Kidney epithelial cell (primary cell): ENCODE measurements around the gene GNRH2. TPM values are rescaled to one million over a fixed set of nuclear protein-coding genes. Genes with fewer than 3 reads are reported as not detected.
"Not testable (repeated sequence)": the region's sequence is repeated elsewhere in the genome, so short reads cannot be mapped to it uniquely, and the experiment has no call there.

Experiments
- DNase-seq: peaks from one replicate; pipeline ENCODE4 v3.0.0-alpha.2; 2010; ENCODE audit warnings: low read depth
- H3K27me3 ChIP-seq: 2 replicates; pipeline ENCODE4 v1.6.0; 2011; ENCODE audit warnings: low read length; ENCODE audit not compliant: control insufficient read depth, insufficient read depth
- H3K36me3 ChIP-seq: 2 replicates; pipeline ENCODE4 v1.5.1; 2011; ENCODE audit warnings: low read length; ENCODE audit not compliant: control insufficient read depth, insufficient read depth
- H3K4me3 ChIP-seq: 2 replicates; pipeline ENCODE4 v1.5.1; 2011; ENCODE audit warnings: low read depth, mild to moderate bottlenecking, control low read depth, low read length
- CTCF ChIP-seq: IDR thresholded peaks from 2 replicates; pipeline ENCODE4 v1.5.1; 2011; ENCODE audit warnings: mild to moderate bottlenecking, moderate library complexity, low read length, control low read depth, inconsistent platforms; ENCODE audit not compliant: insufficient read depth, poor library complexity, severe bottlenecking
- total RNA-seq: library from RNA; depleted of rRNA; stranded (reverse); fragments of >200 nt; gene quantifications from 2 replicates; pipeline ENCODE4 v1.2.3, GENCODE V29; 2015

Gene GNRH2
- total RNA-seq, 1 donor from 2014 or later: not detected

DNA sequence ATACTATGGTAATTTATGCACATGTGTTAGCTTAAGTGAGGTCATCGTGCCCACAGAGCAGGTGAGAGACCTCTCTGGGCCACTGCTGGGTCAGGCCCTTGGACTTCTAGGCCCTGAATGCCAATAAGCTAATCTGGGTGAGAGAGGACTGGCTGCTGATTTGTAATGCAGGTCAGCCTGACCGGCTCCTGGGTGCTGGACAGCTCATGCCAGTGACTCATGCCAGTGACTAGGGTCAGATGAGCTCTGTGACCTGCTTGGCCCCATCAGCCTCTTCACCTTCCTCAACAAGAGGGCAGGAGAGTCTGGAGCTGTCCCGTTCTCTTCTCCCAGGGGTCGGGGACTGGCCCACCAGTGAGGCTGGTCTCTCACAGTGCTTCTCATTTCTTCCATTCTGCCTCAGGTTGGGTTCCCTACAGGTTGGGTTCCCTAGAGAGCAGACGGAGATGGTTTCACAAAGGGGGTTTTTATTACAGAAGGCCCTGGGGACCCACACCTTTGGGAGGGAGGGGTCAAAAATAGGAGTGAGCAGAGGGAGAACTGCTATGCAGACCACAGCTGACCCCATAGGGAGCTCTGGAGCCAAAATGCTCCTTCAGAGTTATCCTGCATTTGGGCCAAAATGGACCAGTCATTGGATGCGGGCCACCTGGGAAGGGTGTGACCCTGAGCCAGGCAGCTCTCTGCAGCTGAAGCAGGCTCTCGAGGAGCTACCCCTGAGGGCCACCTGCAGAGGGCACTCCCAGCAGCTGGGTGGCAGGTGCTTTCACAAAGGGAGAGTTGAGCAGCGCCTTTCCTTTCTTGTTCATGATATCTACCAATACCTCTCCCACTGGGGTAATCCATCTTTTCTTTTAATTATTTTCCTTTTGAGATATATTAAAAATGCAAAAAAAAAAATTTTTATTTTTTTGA, 25.8 kb downstream of the GNRH2 start:
- no peak for DNase-seq

DNA sequence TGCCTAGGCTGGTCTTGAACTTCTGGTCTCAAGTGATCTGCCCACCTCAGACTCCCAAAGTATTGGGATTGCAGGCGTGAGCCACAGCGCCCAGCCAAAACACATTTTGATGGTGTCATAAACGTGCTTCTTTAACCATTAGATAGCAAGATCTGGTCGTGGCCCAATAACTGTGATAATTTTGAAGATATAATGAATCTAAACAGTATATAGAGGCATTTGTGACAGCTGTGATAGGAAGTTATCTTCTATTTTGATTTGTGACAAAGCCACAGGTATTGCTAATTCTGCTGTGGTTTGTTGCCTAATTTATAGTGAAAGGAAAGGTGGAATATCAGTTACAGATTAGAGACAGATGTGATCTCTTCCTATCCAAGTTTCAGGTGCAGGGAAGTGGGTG, 27.3 kb downstream of the GNRH2 start:
- Histone ChIP-seq H3K27me3 (peaks cover 17% of the 10 kb centered on the region), H3K36me3 (no peaks in the 10 kb centered on the region), H3K4me3 (no peak overlapping the region)
- no peak for TF ChIP-seq CTCF
- no peak for DNase-seq

More for the DNA sequence above, 25.8 kb downstream of the GNRH2 start:
- Histone ChIP-seq H3K36me3 (no peaks in the 10 kb centered on the region), H3K4me3 (no peak overlapping the region), H3K27me3 (peaks cover 17% of the 10 kb centered on the region)
- TF ChIP-seq CTCF: no peak

DNA sequence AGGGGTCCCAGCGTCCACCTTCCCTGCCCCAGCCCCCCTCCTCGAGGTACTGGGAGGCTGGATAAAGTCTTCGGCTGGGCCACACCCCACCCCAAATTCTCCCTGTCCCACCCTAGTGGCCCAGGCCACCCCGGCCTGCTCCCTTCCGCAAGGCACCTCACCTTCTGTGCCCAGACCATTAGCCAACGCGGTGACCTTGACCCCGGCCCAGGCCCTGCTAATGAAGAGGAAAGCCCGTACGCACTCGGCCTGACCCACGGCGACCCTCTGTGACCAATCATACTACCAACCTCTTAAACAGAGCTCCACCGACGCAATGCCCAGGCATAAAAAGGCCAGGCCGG, 27.8 kb downstream of the GNRH2 start:
- Histone ChIP-seq H3K36me3 (no peaks in the 10 kb centered on the region), H3K27me3 (peaks cover 17% of the 10 kb centered on the region), H3K4me3 (no peak overlapping the region)
- TF ChIP-seq CTCF: no peak
- no peak for DNase-seq

GRCh38 chr20:3071610-3072529, 28.4 kb downstream of the GNRH2 start, which contains the start of gene OXT:
OXT (plus strand) TSS chr20:3071620; CDS start chr20:3071656, 36 bp downstream.
- H3K27me3 ChIP-seq: peaks cover 17% of the 10 kb centered on the region
- no peaks in the 10 kb centered on the region for H3K36me3 ChIP-seq
- no peak for DNase-seq
- no peak for TF ChIP-seq CTCF
- H3K4me3 ChIP-seq: peak within 1 kb of the TSS; percentile 13

GRCh38 chr20:3072530-3073250, 29.3 kb downstream of the GNRH2 start:
- TF ChIP-seq CTCF: no peak
- no peak overlapping the region for H3K4me3 ChIP-seq
- peaks cover 17% of the 10 kb centered on the region for H3K27me3 ChIP-seq
- H3K36me3 ChIP-seq: no peaks in the 10 kb centered on the region
- no peak for DNase-seq

GRCh38 chr20:3073251-3073643, 29.8 kb downstream of the GNRH2 start:
- DNase-seq, H3K4me3 ChIP-seq, H3K36me3 ChIP-seq: not testable (repeated sequence)
- H3K27me3 ChIP-seq: peaks cover 17% of the 10 kb centered on the region
